Activated CD8-positive, alpha-beta memory T cell treated with anti-CD3 and anti-CD28 coated beads, Interleukin-2, amount 50 U/mL, for 1 hour (primary cell): ENCODE data around the gene BAIAP2.

Experiments used
- DNase-seq: peaks from one replicate; pipeline ENCODE4 v3.0.0-alpha.2; 2020; ENCODE audit errors: extremely low read depth

Gene BAIAP2

DNA sequence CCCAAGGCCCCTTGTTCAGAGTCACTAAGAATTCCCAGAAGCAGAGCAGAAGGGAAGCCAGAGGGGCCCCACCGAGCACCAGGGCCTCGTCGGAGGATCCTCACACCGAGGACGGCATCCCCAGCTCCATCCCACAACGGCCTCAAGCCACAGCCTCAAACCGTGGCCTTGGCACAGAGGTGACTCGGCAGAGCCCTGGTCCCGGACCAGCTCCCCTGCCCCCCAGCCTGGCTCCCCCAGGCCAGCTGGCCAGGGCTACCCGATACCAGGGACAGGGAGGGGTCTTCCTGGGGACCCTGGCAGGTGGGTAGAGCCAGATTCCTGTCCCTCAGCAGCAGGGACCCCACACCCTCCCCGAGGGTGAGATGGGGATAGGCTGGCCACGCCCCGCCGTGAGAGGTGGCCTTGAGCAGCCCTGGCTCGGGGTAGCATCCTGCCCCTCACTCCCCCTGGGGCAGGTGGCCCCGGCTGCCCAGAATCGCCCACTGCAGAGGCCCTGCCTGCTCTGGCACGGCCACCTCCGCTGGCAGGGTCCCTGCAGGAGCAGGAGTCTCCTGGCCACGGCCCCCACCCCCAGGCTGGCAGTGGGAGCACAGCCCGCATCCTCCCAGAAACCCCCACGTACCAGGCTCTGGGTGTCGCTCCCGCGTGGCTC is 124.8 kb downstream of the BAIAP2 start:
- no peak for DNase-seq

DNA sequence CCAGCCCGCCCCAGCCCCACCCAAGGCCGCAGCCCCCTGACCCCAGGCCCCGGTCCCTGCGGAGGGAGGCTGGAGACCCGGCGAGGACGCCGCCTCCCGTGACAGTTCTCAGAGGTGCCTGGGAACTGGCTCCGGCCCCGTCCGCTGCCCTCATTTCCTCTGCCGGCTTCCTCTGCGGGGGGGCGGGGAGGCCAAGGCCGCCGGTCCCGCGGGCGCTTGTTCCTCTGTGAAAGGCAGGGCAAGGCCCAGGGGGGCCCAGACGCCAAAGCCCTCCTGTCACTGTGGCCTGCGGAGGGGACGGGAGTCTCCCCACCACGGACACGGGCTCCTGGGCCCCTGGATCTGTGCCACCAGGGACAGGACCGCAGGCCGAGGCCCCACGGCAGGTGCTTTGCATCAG is 125.4 kb downstream of the BAIAP2 start:
- DNase-seq = no peak

DNA sequence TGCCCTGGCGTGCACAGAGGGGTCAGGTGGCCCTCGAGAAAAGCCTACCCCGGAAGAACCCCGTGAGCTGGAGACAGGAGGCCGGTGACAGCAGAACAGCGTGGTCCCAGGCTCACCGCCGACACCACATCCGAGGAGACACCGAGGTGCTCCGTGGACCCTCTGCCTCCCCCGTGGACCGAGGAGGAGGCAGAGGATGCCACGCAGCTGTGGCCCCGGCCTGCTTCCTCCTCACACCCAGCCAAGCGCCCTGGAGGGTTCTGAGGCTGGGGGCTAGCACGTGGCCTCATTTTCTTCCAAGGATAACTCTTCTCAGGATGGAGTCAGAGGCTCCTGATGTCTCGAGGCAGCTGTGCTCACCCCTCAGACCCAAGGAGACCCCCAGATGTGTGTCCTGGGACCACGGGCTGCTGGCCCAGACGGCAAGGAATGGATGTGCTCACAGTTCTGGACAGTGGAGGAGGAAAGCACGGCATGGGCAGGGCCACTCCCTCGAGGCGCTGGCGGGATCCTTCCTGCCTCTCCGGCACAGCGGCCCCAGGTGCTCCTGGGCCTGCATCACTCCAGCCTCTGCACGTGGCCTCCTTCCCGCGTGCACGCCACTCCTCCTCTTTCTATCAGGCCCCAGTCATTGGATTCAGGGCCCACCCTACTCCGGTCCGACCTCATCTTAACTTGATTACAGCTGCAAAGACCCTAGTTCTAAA is 125.9 kb downstream of the BAIAP2 start:
- no peak for DNase-seq

DNA sequence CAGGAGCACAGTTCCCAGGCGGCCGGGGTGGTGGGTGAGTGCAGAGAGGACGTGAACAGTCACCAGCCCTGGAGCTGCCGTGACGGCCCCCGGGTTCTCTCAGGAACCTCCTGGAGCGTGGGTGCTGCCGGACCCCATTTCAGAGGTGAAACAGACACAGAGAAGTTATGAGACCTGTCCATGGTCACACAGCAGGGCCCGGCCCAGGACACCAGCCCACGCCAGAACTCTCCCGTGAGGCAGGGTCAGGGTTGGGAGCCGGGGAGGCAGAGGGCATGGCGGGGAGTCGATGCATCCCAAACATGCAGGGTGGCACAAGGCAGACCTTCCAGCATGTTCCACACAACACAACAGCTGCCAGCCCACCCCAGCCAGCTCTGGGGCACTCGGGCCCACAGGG is 126.6 kb downstream of the BAIAP2 start:
- DNase-seq = no peak

DNA sequence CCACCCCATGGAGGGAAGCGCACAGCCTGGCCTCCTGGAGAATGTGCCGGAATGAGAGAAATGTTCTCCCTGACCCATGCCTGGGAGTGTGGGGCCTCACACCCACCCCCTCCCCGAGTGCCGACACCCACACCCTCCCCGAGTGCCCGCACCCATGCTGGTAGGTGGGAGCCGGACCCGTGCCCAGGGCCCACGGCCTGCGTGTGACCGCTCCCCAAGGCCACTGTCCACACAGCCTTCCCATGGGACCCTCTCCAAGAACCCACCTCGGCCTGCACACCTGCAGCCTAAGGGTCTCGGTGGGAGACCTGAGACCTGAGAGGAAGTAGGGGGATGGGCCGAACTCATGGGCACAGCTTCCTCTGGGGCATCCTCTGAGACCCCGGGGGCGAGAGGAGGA is 127.0 kb downstream of the BAIAP2 start:
- no peak for DNase-seq

DNA sequence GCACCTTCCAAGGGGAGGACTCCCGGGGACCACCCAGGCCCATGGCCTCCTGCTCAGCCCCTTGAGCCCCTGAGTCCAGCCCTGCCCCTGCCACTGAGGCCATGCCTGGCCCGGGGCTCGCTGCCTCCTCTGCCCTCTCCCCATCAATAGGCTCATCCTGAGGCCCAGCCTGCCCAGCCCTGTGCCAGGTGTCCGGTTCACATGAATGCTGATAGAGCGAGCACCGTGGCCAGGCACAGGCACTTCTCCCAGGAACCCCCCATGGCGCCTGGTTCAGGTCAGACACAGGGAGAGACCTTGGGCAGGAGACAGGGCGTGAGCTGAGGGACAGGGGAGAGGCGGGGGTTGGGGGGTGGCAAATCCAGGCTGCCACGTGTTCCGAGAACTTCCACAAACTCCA is 127.5 kb downstream of the BAIAP2 start:
- no peak for DNase-seq

DNA sequence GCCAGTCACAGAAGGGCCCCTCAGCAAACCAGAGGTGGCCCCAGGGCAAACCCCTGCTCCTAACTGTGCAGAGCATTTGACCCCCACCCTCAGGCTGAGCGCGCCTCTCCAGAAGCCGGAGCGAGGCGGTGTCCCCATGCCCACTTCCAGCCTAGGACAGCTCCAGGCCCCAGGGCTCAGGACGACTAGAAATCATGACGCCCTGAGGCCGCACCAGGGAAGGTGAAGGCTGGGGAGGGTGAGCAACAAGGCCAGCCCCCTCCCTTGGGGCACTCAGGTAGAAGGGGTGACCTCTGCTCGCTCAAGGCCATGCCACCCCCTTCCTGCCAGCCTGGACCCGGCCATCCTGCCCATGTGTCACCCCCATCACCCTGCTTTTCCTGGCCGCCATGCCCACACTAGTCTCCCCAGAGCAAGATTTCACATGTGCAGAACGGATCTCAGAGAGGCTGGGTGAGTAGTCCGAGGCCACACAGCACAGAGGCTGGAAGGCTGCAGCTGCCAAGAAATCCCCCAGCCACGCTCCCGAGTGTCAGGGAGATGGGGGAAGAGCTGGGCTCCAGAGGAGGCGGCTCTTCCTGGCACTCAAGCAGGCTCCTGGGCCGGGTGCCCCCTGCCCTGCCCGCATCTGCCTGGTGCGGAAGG is 128.2 kb downstream of the BAIAP2 start:
- DNase-seq = no peak

DNA sequence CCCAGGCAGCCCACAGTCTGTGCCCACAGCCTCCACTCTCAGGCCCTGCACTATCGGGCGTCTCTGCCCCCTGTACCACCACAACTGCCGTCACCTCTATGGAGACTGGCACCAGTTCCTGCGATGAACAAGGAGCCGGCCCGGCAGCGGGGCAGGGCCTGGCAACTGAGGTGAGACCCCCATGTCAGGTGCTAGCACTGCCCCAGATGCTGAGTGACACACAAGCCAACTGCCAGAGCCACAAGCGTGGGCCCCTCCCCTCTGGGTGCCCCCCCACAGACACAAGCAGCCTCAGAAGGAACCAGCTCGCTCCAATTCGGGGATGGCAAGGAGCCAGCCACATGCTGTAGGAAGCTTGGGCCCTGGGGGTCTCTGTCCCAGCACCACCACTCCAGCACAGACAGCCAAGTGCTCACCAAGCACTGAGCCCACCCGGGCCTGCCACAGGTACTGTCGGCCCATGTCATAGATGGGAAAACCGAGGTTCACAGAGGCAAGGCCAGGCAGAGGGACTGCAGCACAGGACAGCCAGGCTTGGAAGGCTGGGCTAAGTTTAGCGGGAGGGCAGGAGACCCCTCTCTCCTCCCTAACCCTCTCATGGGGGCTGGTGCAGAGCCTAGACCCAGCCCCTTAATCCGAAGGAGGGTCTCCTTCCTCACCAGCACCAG is 128.9 kb downstream of the BAIAP2 start:
- DNase-seq = no peak

DNA sequence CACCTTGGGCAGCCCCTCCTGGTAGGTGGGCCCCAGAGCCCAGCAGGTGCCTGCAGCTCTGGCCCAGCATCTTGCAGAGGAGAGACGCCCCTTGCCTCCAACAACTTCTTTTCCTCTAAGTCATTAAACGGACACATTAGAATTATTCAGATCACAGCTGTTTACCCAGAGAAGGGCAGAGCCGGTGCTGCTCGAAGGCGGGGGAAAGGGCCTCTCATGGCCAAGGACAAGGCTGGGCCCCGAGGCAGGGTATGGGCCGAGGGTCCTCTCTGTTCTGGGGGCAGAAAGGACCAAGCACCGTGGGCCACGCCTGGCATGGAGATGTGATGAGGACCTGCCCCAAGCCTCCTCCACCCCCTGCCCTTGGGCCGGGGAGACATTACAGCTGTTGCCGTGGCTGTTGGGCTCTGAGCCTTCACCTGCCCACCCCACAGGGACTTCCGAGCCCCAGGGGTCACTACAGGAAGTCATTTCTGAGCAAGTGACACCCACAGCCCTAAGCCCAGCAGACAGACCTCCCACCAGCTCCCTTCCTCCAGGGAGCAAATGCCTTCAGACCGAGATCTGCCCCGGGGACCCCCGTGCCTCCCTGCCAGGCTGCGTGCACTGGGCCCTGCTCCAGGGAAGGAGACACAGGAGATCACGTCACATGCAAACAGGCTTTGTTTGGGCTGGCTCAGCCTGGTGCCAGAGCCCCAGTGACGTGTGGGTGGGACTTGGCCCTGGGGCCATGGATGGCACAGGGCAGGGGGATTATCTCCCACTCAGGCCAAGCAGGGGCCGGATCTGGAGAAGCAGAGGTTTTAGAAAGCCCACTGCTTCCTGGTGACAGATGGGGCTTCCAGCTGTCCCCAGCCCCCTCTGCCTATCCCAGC is 129.7 kb downstream of the BAIAP2 start:
- no peak for DNase-seq

DNA sequence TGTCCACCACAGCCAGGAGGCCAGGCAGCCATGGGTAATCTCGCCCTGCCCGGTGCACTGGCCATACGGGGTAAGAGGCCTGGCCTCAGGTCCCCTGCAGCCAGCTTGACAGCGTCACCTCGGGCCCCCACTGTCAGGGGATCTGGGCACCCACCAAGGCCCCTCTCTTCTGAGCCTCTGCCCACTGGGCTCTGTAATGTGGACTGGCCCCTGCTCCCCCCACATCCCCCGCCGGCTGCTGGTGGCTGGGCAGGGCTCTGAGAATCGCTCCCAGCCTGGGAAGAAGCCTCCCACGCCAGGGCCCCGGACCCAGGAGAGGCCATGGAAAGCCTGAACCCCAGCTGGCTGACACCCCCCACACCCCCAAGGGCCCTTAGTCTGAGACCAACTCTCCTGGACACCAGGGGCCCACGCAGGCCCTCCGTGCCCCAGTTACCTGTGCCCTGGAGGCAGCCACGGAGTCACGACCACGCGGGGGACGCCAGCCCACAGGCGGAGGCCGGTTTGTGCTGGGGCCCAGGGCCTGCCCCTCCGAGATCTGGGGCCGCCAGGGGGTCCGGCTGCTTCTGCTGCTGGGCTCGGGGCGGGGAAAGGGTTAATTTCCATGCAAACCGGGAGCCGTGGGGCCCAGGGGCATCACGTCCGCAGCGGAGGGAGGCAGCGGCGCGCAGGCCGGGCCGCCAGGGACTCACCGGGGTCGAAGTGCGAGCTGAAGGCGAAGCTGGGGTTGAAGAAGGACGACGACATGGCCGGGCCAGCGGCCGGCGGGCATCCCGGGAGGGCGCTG is 130.5 kb downstream of the BAIAP2 start, which contains the start of gene PVALEF:
TSS of gene PVALEF (plus strand) at position 262 of the 787 bp plus-strand sequence. CDS start 15,720 bp downstream, outside the sequence.
- no peak for DNase-seq

DNA sequence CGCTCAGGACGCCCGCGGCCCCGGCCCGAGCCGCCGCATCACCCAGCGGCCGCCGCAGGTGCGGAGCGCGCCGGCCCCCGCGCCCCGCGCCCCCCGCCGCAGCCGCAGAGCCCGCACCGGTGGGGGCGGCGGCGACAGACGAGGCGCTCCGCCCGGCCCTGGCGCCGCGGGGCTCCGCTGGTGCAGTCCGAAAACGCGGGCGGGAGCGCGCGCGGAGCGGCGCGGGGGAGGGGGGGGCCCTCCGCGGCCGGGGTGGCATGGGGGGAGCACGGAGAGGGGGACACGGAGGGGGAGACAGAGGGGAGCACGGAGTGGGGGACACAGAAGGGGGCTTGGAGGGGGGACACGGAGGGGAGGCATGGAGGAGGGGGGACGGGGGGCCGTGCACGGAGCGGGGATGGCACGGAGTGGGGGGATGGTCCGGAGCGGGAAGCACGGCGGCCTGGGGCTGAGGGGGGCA is 131.1 kb downstream of the BAIAP2 start, which contains the start of gene AATK:
TSS of gene AATK (minus strand) at position 189 of the 460 bp plus-strand sequence. CDS start 229 bp downstream, outside the sequence.
- DNase-seq = no peak
